ENCODE results near the gene CDC42BPB.

Gene CDC42BPB

GRCh38 chr14:102924632-102925588 is 132.4 kb downstream of the CDC42BPB start:
- H3K27ac ChIP-seq (ENCODE audit: low read depth, low read length), result no peak overlapping the region
- H3K4me3 ChIP-seq (ENCODE audit: low read length), result no peak overlapping the region

DNA sequence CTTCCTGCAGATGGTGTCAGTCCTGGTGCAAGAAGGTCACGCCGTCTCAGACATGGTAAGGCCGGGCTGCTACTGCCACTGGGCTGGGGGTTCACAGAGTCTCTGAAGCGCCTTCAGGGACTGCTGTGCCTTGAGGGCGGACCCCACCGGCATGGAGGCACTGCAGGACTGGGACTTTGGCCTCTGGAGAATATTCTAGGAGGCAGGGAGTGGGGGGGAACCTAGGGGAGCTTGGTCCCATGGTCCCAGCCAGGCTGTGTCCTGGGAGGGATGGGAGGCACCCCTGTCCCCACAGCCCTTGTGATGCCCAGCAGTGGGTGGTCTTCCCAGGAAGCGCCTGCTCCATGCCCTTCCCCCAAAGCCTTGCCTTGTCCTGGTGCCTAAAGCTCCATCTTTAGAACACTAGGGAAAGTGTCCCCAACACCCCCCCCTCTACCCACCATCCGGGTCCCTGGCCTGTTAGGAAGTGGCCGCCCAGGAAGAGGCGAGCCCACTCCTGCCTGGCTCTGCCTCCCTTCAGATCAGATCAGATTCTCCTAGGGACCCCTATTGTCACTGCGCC is 133.3 kb downstream of the CDC42BPB start:
- H3F3A ChIP-seq (ENCODE audit: control insufficient read depth, insufficient read depth), result peaks cover 3% of the 10 kb centered on the region; the same call in 1 of the 2 replicates
- H3K27me3 ChIP-seq (ENCODE audit: control insufficient read depth, low read length), result peaks cover 24% of the 10 kb centered on the region
- H4K20me1 ChIP-seq (ENCODE audit: control insufficient read depth, insufficient read depth, low read depth, low read length), result no peaks in the 10 kb centered on the region; the same call in 1 of the 2 replicates
- H3K79me2 ChIP-seq (ENCODE audit: control insufficient read depth, low read length), result peaks cover 5% of the 10 kb centered on the region
- peaks cover 26% of the 10 kb centered on the region for H3K4me1 ChIP-seq (ENCODE audit: control insufficient read depth, low read length)
- no peak overlapping the region for H3K4me2 ChIP-seq (ENCODE audit: low read length)
- H3K9me2 ChIP-seq (replicated peaks; ENCODE audit: control insufficient read depth, low read length), result no peaks in the 10 kb centered on the region
- H3K36me3 ChIP-seq (ENCODE audit: control insufficient read depth, low read length), result no peaks in the 10 kb centered on the region
- TF ChIP-seq, protein P1, sequence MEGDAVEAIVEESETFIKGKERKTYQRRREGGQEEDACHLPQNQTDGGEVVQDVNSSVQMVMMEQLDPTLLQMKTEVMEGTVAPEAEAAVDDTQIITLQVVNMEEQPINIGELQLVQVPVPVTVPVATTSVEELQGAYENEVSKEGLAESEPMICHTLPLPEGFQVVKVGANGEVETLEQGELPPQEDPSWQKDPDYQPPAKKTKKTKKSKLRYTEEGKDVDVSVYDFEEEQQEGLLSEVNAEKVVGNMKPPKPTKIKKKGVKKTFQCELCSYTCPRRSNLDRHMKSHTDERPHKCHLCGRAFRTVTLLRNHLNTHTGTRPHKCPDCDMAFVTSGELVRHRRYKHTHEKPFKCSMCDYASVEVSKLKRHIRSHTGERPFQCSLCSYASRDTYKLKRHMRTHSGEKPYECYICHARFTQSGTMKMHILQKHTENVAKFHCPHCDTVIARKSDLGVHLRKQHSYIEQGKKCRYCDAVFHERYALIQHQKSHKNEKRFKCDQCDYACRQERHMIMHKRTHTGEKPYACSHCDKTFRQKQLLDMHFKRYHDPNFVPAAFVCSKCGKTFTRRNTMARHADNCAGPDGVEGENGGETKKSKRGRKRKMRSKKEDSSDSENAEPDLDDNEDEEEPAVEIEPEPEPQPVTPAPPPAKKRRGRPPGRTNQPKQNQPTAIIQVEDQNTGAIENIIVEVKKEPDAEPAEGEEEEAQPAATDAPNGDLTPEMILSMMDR (IDR thresholded peaks at IDR 0.05; ENCODE audit: low read depth, low read length, poor library complexity, severe bottlenecking), result no peak
- no peak for TF ChIP-seq EZH2phosphoT487 (IDR thresholded peaks at IDR 0.05; ENCODE audit: borderline replicate concordance, low read length)
- peaks cover 2% of the 10 kb centered on the region; the same call in 1 of the 2 replicates for H3K9me3 ChIP-seq (ENCODE audit: control insufficient read depth, insufficient read depth, low read length)
- H3K27ac ChIP-seq (ENCODE audit: low read depth, low read length), result no peak overlapping the region
- H3K4me3 ChIP-seq (ENCODE audit: low read length), result no peak overlapping the region

More at GRCh38 chr14:102924632-102925588, 132.4 kb downstream of the CDC42BPB start:
- Histone ChIP-seq H4K20me1 (ENCODE audit: control insufficient read depth, insufficient read depth, low read depth, low read length) (no peaks in the 10 kb centered on the region; the same call in 1 of the 2 replicates), H3K79me2 (ENCODE audit: control insufficient read depth, low read length) (peaks cover 13% of the 10 kb centered on the region), H3F3A (ENCODE audit: control insufficient read depth, insufficient read depth) (peaks cover 3% of the 10 kb centered on the region; the same call in 1 of the 2 replicates), H3K27me3 (ENCODE audit: control insufficient read depth, low read length) (peaks cover 24% of the 10 kb centered on the region), H3K36me3 (ENCODE audit: control insufficient read depth, low read length) (no peaks in the 10 kb centered on the region), H3K4me1 (ENCODE audit: control insufficient read depth, low read length) (peaks cover 34% of the 10 kb centered on the region), H3K9me2 (replicated peaks; ENCODE audit: control insufficient read depth, low read length) (no peaks in the 10 kb centered on the region), H3K9me3 (ENCODE audit: control insufficient read depth, insufficient read depth, low read length) (peaks cover 2% of the 10 kb centered on the region; the same call in 1 of the 2 replicates), H3K4me2 (ENCODE audit: low read length) (no peak overlapping the region)
- TF ChIP-seq, protein P1 (IDR thresholded peaks at IDR 0.05; ENCODE audit: low read depth, low read length, poor library complexity, severe bottlenecking), result no peak
- no peak for TF ChIP-seq EZH2phosphoT487 (IDR thresholded peaks at IDR 0.05; ENCODE audit: borderline replicate concordance, low read length)

GRCh38 chr14:102923201-102923924 is 134.0 kb downstream of the CDC42BPB start:
- H3K36me3 ChIP-seq (ENCODE audit: control insufficient read depth, low read length), result no peaks in the 10 kb centered on the region
- peaks cover 2% of the 10 kb centered on the region; the same call in 1 of the 2 replicates for H3K9me3 ChIP-seq (ENCODE audit: control insufficient read depth, insufficient read depth, low read length)
- H3K4me1 ChIP-seq (ENCODE audit: control insufficient read depth, low read length), result peaks cover 20% of the 10 kb centered on the region
- H3K27me3 ChIP-seq (ENCODE audit: control insufficient read depth, low read length), result peaks cover 24% of the 10 kb centered on the region
- no peak overlapping the region for H3K4me3 ChIP-seq (ENCODE audit: low read length)
- TF ChIP-seq EZH2phosphoT487 (IDR thresholded peaks at IDR 0.05; ENCODE audit: borderline replicate concordance, low read length), result no peak
- TF ChIP-seq, protein P1 (IDR thresholded peaks at IDR 0.05; ENCODE audit: low read depth, low read length, poor library complexity, severe bottlenecking), result no peak
- no peaks in the 10 kb centered on the region; the same call in 1 of the 2 replicates for H4K20me1 ChIP-seq (ENCODE audit: control insufficient read depth, insufficient read depth, low read depth, low read length)
- no peaks in the 10 kb centered on the region for H3K9me2 ChIP-seq (replicated peaks; ENCODE audit: control insufficient read depth, low read length)
- no peaks in the 10 kb centered on the region for H3K79me2 ChIP-seq (ENCODE audit: control insufficient read depth, low read length)
- H3K4me2 ChIP-seq (ENCODE audit: low read length), result peak overlapping the region; percentile 19; the same call in 1 of the 2 replicates
- no peak overlapping the region for H3K27ac ChIP-seq (ENCODE audit: low read depth, low read length)
- H3F3A ChIP-seq (ENCODE audit: control insufficient read depth, insufficient read depth), result peaks cover 3% of the 10 kb centered on the region; the same call in 1 of the 2 replicates

All from DOHH2 (cell line).